CD14-positive monocyte (primary cell): Measurements from ENCODE around the gene LRRC1. TPM values are rescaled to one million over a fixed set of nuclear protein-coding genes. Genes with fewer than 3 reads are reported as not detected.

Experiments used
- DNase-seq, 3 donors: peaks; one replicate each; pipeline ENCODE4 v3.0.0-alpha.2; 2011 to 2022
- H2AFZ ChIP-seq: 2 replicates; pipeline ENCODE4 v1.6.0; 2012; ENCODE audit warnings: mild to moderate bottlenecking, low read depth, low read length, inconsistent platforms; ENCODE audit not compliant: insufficient read depth, poor library complexity, severe bottlenecking
- H3K27ac ChIP-seq, 2 donors: 1 replicate in 1 of 2; 2 replicates in 1 of 2; pipeline ENCODE4 v1.5.1; 2012 to 2013; ENCODE audit warnings: low read length in 2 of 2, control low read depth in 1 of 2, inconsistent platforms in 1 of 2, low read depth in 1 of 2, mild to moderate bottlenecking in 1 of 2
- H3K27me3 ChIP-seq, 2 donors: one replicate each; pipeline versions ENCODE4 v1.6.0 to v1.6.1; 2011 to 2013; ENCODE audit warnings: low read length in 2 of 2; ENCODE audit not compliant: control insufficient read depth in 2 of 2, insufficient read depth in 2 of 2
- H3K36me3 ChIP-seq, 2 donors: replicated peaks in 1 of 2; 1 replicate in 1 of 2; 2 replicates in 1 of 2; pipeline versions ENCODE4 v1.5.1 to v1.6.1; 2012 to 2013; ENCODE audit warnings: low read length in 2 of 2, control low read depth in 1 of 2, inconsistent platforms in 1 of 2, mild to moderate bottlenecking in 1 of 2; ENCODE audit not compliant: insufficient read depth in 2 of 2, control insufficient read depth in 1 of 2
- H3K4me1 ChIP-seq, 2 donors: 1 replicate in 1 of 2; 2 replicates in 1 of 2; pipeline versions ENCODE4 v1.5.1 to v1.6.1; 2012 to 2013; ENCODE audit warnings: low read length in 2 of 2, control low read depth in 1 of 2, inconsistent platforms in 1 of 2, mild to moderate bottlenecking in 1 of 2, moderate library complexity in 1 of 2; ENCODE audit not compliant: insufficient read depth in 2 of 2, control insufficient read depth in 1 of 2
- H3K4me2 ChIP-seq: replicated peaks from 2 replicates; pipeline ENCODE3; 2012; ENCODE audit warnings: low read length, moderate library complexity, mild to moderate bottlenecking; ENCODE audit not compliant: poor library complexity, severe bottlenecking; ENCODE audit errors: extremely low read depth
- H3K4me3 ChIP-seq, 3 experiments: fragments of 200-600 bp in 1 of 3; sonication (generic) in 1 of 3; replicated peaks in 1 of 3; 1 replicate in 2 of 3; 2 replicates in 1 of 3; pipeline ENCODE4 v1.5.1; 2011 to 2013; ENCODE audit warnings: low read length in 3 of 3, mild to moderate bottlenecking in 3 of 3, control low read depth in 2 of 3, low read depth in 2 of 3, inconsistent platforms in 1 of 3, moderate library complexity in 1 of 3
- H3K79me2 ChIP-seq: 2 replicates; pipeline ENCODE4 v1.6.0; 2012; ENCODE audit warnings: mild to moderate bottlenecking, control low read depth, inconsistent platforms, low read length, moderate library complexity; ENCODE audit not compliant: insufficient read depth
- H3K9ac ChIP-seq: 2 replicates; pipeline ENCODE4 v1.6.0; 2017; ENCODE audit warnings: low read length, mild to moderate bottlenecking; ENCODE audit not compliant: insufficient read depth, poor library complexity, severe bottlenecking
- H3K9me3 ChIP-seq, 2 donors: replicated peaks in 1 of 2; 1 replicate in 1 of 2; 2 replicates in 1 of 2; pipeline versions ENCODE4 v1.5.1 to v1.6.1; 2012 to 2013; ENCODE audit warnings: low read length in 2 of 2, control low read depth in 1 of 2; ENCODE audit not compliant: control insufficient read depth in 1 of 2, insufficient read depth in 1 of 2
- H4K20me1 ChIP-seq: 2 replicates; pipeline ENCODE4 v1.6.0; 2012; ENCODE audit warnings: mild to moderate bottlenecking, low read length, control low read depth, moderate library complexity; ENCODE audit not compliant: insufficient read depth
- H3K27ac Mint-ChIP-seq, 7 donors: one replicate each; pipeline ENCODE4 v1.8.0; 2020; ENCODE audit warnings: mild to moderate bottlenecking in 7 of 7, mixed read lengths in 7 of 7, moderate library complexity in 6 of 7, inconsistent platforms in 2 of 7
- H3K27me3 Mint-ChIP-seq, 3 donors: one replicate each; pipeline ENCODE4 v1.8.0; 2021 to 2022; ENCODE audit warnings: low read depth in 3 of 3, mild to moderate bottlenecking in 3 of 3, mixed read lengths in 3 of 3, moderate library complexity in 3 of 3, inconsistent platforms in 1 of 3
- H3K36me3 Mint-ChIP-seq, 2 donors: one replicate each; pipeline ENCODE4 v1.8.0; 2020; ENCODE audit warnings: mixed read lengths in 2 of 2, inconsistent platforms in 1 of 2, mild to moderate bottlenecking in 1 of 2
- H3K4me1 Mint-ChIP-seq: one replicate; pipeline ENCODE4 v1.8.0; 2020; ENCODE audit warnings: mild to moderate bottlenecking, mixed read lengths
- H3K4me3 Mint-ChIP-seq, 2 donors: one replicate each; pipeline ENCODE4 v1.8.0; 2020; ENCODE audit warnings: mild to moderate bottlenecking in 2 of 2, mixed read lengths in 2 of 2, moderate library complexity in 1 of 2
- H3K9me3 Mint-ChIP-seq, 7 donors: one replicate each; pipeline ENCODE4 v1.8.0; 2020 to 2022; ENCODE audit warnings: mixed read lengths in 7 of 7, mild to moderate bottlenecking in 6 of 7, moderate library complexity in 6 of 7, inconsistent platforms in 2 of 7
- WGBS: methylation state at CpG from one replicate; pipeline ENCODE4 v1.1.5; 2013; ENCODE audit warnings: missing lambda C conversion rate; ENCODE audit not compliant: insufficient coverage; 5-methylcytosine and 5-hydroxymethylcytosine counted together
- intact Hi-C, 2 donors: fragments of 100-400 bp; cut with micrococcal nuclease; formaldehyde crosslinking; loops; one replicate each; pipeline versions ENCODE4 v1.15.0 to v1.15.1; 2023
- polyA plus RNA-seq, 3 donors: library from polyadenylated mRNA; depleted of rRNA in 1 of 3; unstranded in 2 of 3; stranded (reverse) in 1 of 3; fragments of 300-500 nt in 2 of 3; fragments of >200 nt in 1 of 3; fragmentation: Illumina TruSeq in 2 of 3; gene quantifications; 1 replicate in 2 of 3; 2 replicates in 1 of 3; pipeline ENCODE4 v1.2.3, GENCODE V29; 2012 to 2021
- TF ChIP-seq, protein P1 (sequence below): fragments of 200-600 bp; IDR thresholded peaks from one replicate; pipeline ENCODE4 v1.8.0; 2022; ENCODE audit warnings: antibody characterized with exemption, mild to moderate bottlenecking

The LRRC1 gene
- polyA plus RNA-seq, 3 donors = 0.18 to 1.6 (median 0.92) TPM

DNA sequence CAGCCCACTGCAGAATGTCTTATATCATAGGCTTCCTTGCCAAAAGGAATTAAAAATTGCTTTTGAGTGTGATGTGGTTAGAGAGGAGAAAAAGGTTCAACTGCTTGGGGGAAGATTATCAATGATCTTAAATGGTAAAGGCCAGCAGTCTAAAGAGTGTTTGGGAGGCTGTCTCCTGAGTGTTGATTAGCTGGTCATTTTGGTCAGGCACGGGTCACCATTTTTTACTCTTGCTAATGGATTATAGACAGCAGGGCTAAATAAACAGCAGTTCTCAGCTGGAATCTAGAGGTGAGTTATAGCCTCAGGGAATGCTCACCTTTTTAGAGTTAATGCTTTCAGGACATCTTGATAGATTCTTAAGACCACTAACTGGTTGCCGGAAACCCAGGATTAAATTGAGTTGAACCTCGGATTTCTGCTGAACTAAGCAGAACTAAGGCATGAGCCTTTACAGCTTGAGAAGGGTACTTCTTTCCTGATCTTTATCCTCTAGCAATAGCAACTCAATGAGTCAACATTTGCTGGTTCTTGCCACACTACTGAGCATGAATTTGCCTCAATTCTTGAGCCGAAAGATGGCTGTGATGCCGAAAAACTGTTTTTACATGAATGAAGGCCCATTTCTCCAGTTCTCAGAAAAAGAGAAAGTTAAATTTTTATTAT, 120.4 kb downstream of the LRRC1 start:
- H3K9ac ChIP-seq = no peak overlapping the region

GRCh38 chr6:53916804-53917463, 122.1 kb downstream of the LRRC1 start:
- peaks cover 9 to 17% of the 10 kb centered on the region in 2 donors for H3K4me1 ChIP-seq
- intact Hi-C loops = no loop called here
- Mint-ChIP-seq H3K36me3 (peaks cover 15% of the 10 kb centered on the region in 2 donors), H3K4me3 (no peak overlapping the region), H3K9me3 (no peaks in the 10 kb centered on the region), H3K27me3 (no peaks in the 10 kb centered on the region), H3K27ac (no peak overlapping the region), H3K4me1 (peaks cover 19% of the 10 kb centered on the region)
- H3K27me3 ChIP-seq = no peaks in the 10 kb centered on the region
- DNase-seq = no peak
- H3K4me3 ChIP-seq = no peak overlapping the region
- TF ChIP-seq, protein P1, sequence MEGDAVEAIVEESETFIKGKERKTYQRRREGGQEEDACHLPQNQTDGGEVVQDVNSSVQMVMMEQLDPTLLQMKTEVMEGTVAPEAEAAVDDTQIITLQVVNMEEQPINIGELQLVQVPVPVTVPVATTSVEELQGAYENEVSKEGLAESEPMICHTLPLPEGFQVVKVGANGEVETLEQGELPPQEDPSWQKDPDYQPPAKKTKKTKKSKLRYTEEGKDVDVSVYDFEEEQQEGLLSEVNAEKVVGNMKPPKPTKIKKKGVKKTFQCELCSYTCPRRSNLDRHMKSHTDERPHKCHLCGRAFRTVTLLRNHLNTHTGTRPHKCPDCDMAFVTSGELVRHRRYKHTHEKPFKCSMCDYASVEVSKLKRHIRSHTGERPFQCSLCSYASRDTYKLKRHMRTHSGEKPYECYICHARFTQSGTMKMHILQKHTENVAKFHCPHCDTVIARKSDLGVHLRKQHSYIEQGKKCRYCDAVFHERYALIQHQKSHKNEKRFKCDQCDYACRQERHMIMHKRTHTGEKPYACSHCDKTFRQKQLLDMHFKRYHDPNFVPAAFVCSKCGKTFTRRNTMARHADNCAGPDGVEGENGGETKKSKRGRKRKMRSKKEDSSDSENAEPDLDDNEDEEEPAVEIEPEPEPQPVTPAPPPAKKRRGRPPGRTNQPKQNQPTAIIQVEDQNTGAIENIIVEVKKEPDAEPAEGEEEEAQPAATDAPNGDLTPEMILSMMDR = no peak
- no peaks in the 10 kb centered on the region for H3K79me2 ChIP-seq
- H3K9me3 ChIP-seq = no peaks in the 10 kb centered on the region
- no peaks in the 10 kb centered on the region for H4K20me1 ChIP-seq
- no peak overlapping the region for H2AFZ ChIP-seq
- 100% methylated on average over 1 of the region's 3 CpGs for WGBS
- H3K27ac ChIP-seq = no peak overlapping the region
- H3K9ac ChIP-seq = no peak overlapping the region
- H3K36me3 ChIP-seq = no peaks in the 10 kb centered on the region
- H3K4me2 ChIP-seq = no peak overlapping the region

More for the DNA sequence above, 120.4 kb downstream of the LRRC1 start:
- Mint-ChIP-seq H3K9me3 (no peaks in the 10 kb centered on the region), H3K36me3 (peaks cover 6 to 8% of the 10 kb centered on the region in 2 donors), H3K27me3 (no peaks in the 10 kb centered on the region), H3K4me3 (no peak overlapping the region), H3K27ac (no peak overlapping the region), H3K4me1 (peaks cover 19% of the 10 kb centered on the region)
- no peak overlapping the region for H3K4me2 ChIP-seq
- H3K9me3 ChIP-seq = no peaks in the 10 kb centered on the region
- no peak overlapping the region for H3K27ac ChIP-seq
- WGBS = 97% methylated on average over 3 of the region's 5 CpGs
- no peak overlapping the region for H2AFZ ChIP-seq
- intact Hi-C loops = no loop called here
- TF ChIP-seq, protein P1 = no peak
- H3K4me1 ChIP-seq = peaks cover 9 to 17% of the 10 kb centered on the region in 2 donors
- no peaks in the 10 kb centered on the region for H3K79me2 ChIP-seq
- no peaks in the 10 kb centered on the region for H3K27me3 ChIP-seq
- no peaks in the 10 kb centered on the region for H3K36me3 ChIP-seq
- DNase-seq = no peak
- no peak overlapping the region for H3K4me3 ChIP-seq
- no peaks in the 10 kb centered on the region for H4K20me1 ChIP-seq
